Measurements from ENCODE around the gene KCNH2.
"Not testable (repeated sequence)": the region's sequence is repeated elsewhere in the genome, so short reads cannot be mapped to it uniquely, and the experiment has no call there.

KCNH2 gene

DNA sequence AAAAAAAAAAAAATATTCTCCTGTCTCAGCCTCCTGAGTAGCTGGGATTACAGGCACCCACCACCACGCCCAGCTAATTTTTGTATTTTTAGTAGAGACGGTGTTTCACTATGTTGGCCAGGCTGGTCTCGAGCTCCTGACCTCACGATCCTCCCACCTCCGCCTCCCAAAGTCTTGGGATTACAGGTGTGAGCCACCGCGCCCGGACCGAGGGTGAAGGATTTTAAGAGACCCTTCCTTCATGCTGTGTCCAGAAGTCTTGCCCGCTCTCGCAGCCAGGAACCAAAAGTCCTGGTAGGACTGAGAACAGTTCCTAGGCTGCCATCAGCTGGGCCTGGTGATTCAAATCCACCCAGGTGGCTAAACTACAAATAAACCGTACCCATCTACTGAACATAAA, 33.5 kb upstream of the KCNH2 start:
- not testable (repeated sequence) for H3K4me3 ChIP-seq (ENCODE audit: low read depth, low read length)

DNA sequence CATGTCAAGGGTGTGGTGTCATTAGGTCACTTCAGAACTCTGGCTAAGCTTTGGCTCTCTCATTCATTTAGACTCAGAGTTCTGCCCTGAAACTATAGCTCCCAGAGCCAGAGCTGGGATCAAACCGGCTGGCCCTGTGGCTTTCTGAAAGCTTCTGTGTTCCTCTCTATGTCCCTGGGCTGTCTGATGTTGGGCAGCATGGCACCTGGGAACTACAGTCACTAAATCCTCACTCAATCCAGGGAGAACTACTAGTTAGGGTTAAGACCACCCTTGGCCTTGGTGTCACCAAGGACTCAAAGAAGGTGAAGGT, 32.9 kb upstream of the KCNH2 start:
- H3K4me3 ChIP-seq (ENCODE audit: low read depth, low read length): no peak overlapping the region

DNA sequence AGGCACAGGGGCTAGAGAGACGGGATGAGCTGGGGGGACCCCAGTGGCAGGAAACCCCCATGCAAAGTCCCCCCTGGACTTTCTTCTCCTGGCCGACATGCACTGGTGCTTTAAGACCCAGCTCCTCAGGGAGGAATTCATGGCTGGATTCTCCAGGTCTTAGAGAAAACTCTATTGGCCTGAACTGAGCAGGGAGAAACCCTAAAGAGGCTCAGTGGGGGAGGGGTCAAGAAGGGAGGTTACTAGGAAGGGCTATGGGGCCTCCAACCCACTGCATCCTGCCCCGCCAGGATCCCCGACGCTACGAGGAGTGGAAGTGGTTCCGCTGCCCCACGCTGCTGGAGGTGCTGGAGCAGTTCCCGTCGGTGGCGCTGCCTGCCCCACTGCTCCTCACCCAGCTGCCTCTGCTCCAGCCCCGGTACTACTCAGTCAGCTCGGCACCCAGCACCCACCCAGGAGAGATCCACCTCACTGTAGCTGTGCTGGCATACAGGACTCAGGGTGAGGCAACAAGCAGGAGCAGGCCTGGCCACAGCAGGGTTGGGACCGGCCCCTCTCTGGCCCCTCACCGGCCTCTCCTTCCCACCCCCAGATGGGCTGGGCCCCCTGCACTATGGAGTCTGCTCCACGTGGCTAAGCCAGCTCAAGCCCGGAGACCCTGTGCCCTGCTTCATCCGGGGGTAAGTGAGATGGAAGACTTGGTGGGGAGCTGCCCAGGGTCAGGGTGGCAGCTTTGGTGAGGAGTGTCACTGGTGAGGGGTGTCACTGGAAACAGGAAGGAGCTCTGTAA, 32.4 kb upstream of the KCNH2 start:
- no peak overlapping the region for H3K4me3 ChIP-seq (ENCODE audit: low read depth, low read length)

DNA sequence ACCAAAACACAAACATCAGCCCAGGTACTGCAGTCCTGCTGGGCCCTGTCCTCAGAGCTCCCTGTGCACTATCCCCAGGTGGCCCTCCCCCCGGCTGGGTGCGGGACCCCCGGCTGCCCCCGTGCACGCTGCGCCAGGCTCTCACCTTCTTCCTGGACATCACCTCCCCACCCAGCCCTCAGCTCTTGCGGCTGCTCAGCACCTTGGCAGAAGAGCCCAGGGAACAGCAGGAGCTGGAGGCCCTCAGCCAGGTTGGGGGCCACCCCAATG, 31.9 kb upstream of the KCNH2 start:
- H3K4me3 ChIP-seq (ENCODE audit: low read depth, low read length): no peak overlapping the region

- H3K4me3 ChIP-seq (ENCODE audit: low read depth, low read length): no peak overlapping the region
These were observed 31.4 kb upstream of the KCNH2 start for GRCh38 chr7:151009327-151010036.

DNA sequence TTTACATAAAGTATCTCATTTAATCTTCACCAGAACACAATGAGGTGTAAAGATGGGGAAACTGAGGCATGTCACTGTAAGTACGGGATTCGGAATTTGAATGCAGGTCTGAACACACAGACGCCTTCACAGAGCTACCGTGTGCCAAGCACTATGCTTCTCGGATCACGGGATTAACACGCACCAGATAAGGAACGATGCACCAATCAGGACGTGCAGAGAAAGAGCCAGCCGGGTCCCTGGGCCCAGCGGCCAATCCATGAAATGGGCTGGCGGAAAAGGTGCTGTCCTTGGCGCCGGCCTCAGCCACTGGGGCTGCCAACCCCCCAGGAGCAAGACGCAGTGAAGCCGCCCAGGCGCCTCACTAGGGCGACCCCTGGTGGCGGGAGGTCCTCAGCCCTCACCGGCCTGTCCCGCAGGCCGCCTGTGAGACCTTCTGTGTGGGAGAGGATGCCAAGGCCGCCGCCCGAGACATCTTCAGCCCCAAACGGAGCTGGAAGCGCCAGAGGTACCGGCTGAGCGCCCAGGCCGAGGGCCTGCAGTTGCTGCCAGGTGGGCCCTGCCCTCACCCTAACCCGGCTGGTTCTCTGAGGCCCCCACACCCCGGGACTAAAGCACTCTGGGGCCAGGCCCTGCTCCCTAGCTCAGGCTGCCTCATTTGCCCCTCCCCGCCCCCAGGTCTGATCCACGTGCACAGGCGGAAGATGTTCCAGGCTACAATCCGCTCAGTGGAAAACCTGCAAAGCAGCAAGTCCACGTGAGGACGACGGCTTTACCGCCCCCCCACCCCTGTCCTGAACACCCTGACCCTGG, 30.6 kb upstream of the KCNH2 start:
- no peak overlapping the region for H3K4me3 ChIP-seq (ENCODE audit: low read depth, low read length)

GRCh38 chr7:151008143-151008510, 30.0 kb upstream of the KCNH2 start:
- H3K4me3 ChIP-seq (ENCODE audit: low read depth, low read length): no peak overlapping the region

DNA sequence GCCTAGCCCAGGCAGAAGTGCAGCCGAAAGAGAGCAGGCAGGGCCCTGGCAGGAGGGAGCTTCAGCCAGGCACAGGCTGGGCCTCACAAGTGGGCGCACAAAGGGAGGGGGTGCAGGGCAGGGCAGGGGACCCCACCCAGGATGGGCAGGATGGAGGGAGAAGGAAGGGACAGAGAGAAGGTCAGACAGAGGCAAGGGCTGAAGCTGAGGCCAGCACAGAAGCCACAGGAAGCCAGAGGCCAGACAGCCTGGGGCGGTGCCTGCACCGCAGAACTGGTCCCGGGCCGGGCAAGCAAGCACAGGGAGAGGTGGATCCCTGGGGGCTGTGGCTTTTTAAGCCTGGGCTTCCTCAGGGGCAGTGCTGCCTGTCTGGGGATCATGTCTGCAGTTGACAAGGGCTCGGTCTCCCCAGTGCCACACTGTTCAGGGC, 29.4 kb upstream of the KCNH2 start:
- H3K4me3 ChIP-seq (ENCODE audit: low read depth, low read length): no peak overlapping the region

GRCh38 chr7:151006590-151007300, 28.6 kb upstream of the KCNH2 start:
- no peak overlapping the region for H3K4me3 ChIP-seq (ENCODE audit: low read depth, low read length)

- no peak overlapping the region for H3K4me3 ChIP-seq (ENCODE audit: low read depth, low read length)
These were observed 27.4 kb upstream of the KCNH2 start for GRCh38 chr7:151005566-151005965.

- no peak overlapping the region for H3K4me3 ChIP-seq (ENCODE audit: low read depth, low read length)
These were observed 25.5 kb upstream of the KCNH2 start for GRCh38 chr7:151003572-151003971.

DNA sequence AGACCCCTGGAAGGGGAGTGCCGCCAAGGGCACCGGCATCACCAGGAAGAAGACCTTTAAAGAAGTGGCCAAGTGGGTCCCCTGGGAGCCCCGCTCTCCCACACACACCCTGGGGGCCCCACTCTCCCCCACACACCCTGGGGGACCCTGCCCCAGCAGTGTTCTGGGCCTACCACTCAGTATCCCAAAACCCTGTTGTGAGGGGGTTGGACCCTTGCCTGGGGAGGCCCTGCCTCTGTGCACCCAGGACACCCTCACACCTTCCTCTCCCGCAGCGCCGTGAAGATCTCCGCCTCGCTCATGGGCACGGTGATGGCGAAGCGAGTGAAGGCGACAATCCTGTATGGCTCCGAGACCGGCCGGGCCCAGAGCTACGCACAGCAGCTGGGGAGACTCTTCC, 23.4 kb upstream of the KCNH2 start:
- no peak overlapping the region for H3K4me3 ChIP-seq (ENCODE audit: low read depth, low read length)

DNA sequence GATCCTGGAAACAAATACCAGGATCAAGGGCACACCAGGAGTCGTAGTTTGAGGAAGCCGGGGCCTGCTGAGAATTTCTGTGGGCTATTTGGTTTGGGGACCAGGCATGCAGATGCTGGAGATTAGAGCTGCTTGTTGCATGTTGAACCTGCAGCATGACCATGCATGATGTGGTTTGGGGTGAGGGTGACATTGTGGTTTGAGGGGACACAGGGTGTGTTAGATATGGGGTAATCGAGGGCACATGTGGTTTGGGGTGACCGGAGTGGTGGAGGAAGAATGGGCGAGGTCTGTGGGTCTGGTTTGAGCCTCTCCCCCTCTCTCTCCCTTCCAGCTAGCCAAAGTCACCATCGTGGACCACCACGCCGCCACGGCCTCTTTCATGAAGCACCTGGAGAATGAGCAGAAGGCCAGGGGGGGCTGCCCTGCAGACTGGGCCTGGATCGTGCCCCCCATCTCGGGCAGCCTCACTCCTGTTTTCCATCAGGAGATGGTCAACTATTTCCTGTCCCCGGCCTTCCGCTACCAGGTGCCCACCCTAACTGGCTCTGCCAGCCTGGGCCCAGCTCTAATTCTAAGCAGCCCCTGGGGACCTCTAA, 22.9 kb upstream of the KCNH2 start:
- H3K4me3 ChIP-seq (ENCODE audit: low read depth, low read length): no peak overlapping the region

DNA sequence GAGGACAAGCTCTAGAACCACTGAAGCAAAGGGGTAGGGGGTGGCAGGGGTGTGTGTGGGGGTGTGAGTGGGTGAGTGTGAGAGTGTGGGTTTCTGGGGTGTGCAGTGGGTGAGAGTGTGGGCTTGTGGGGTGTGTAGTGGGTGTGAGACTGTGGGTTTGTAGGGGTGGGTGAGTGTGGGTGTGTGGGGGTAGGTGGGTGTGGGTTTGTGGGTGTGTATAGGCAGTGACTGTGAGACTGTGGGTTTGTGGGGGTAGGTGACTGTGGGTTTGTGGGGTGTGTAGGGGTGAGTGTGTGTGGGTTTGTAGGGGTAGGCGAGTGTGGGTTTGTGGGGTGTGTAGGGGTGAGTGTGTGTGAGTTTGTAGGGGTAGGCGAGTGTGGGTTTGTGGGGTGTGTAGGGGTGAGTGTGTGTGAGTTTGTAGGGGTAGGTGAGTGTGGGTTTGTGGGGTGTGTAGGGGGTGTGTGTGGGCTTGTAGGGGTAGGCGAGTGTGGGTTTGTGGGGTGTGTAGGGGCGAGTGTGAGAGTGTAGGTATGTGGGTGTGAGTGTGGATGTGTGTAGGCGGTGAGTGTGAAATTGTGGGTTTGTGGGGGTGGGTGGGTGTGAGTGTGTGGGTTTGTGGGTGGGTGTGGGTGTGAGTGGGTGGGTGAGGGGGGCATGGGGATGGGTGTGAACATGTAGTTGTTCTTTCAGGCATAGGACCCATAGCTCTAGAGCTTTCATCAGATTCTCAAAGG, 21.5 kb upstream of the KCNH2 start:
- no peak overlapping the region for H3K4me3 ChIP-seq (ENCODE audit: low read depth, low read length)

DNA sequence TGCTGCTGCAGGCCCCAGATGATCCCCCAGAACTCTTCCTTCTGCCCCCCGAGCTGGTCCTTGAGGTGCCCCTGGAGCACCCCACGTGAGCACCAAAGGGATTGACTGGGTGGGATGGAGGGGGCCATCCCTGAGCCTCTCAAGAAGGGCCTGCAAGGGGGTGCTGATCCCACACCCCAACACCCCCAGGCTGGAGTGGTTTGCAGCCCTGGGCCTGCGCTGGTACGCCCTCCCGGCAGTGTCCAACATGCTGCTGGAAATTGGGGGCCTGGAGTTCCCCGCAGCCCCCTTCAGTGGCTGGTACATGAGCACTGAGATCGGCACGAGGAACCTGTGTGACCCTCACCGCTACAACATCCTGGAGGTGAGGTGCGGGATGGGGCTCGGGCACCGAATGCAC, 20.9 kb upstream of the KCNH2 start:
- H3K4me3 ChIP-seq (ENCODE audit: low read depth, low read length): no peak overlapping the region

- H3K4me3 ChIP-seq (ENCODE audit: low read depth, low read length): no peak overlapping the region
These were observed 20.2 kb upstream of the KCNH2 start for GRCh38 chr7:150998341-150998740.

GRCh38 chr7:150997817-150998216, 19.7 kb upstream of the KCNH2 start:
- H3K4me3 ChIP-seq (ENCODE audit: low read depth, low read length): no peak overlapping the region

GRCh38 chr7:150997075-150997511, 19.0 kb upstream of the KCNH2 start:
- H3K4me3 ChIP-seq (ENCODE audit: low read depth, low read length): no peak overlapping the region

GRCh38 chr7:150996376-150997074, 18.4 kb upstream of the KCNH2 start:
- no peak overlapping the region for H3K4me3 ChIP-seq (ENCODE audit: low read depth, low read length)
